Activated CD8-positive, alpha-beta memory T cell treated with anti-CD3 and anti-CD28 coated beads for 48 hours (primary cell): ENCODE results near the gene TEX2.
"Not testable (repeated sequence)": the region's sequence is repeated elsewhere in the genome, so short reads cannot be mapped to it uniquely, and the experiment has no call there.

Experiments
- DNase-seq, 3 experiments: peaks; one replicate each; pipeline ENCODE4 v3.0.0-alpha.2; 2020; ENCODE audit warnings: low read depth in 2 of 3, low spot score in 2 of 3

Gene TEX2

GRCh38 chr17:64146418-64147109, 116.5 kb downstream of the TEX2 start:
- peak in 2 of 3 experiments; percentile 46 to 52 for DNase-seq

- DNase-seq, result peak; percentile 79 to 91 (median 90)
Observed at GRCh38 chr17:64145751-64146417, 117.2 kb downstream of the TEX2 start.

- no peak for DNase-seq
Observed at GRCh38 chr17:64145375-64145750, 117.7 kb downstream of the TEX2 start.

GRCh38 chr17:64139542-64139941, 123.5 kb downstream of the TEX2 start:
- DNase-seq, result no peak

- no peak for DNase-seq
Observed at GRCh38 chr17:64138441-64138840, 124.6 kb downstream of the TEX2 start.

GRCh38 chr17:64135000-64135399, 128.1 kb downstream of the TEX2 start:
- DNase-seq, result no peak

- no peak for DNase-seq
Observed at GRCh38 chr17:64134216-64134970, 128.7 kb downstream of the TEX2 start.

GRCh38 chr17:64133546-64134215, 129.4 kb downstream of the TEX2 start:
- DNase-seq, result no peak

- no peak for DNase-seq
Observed at GRCh38 chr17:64131606-64132270, 131.3 kb downstream of the TEX2 start.

- DNase-seq, result no peak
Observed at GRCh38 chr17:64130559-64131001, 132.5 kb downstream of the TEX2 start.

- DNase-seq, result peak; percentile 77 to 94 (median 84)
Observed at GRCh38 chr17:64129765-64130558, 133.1 kb downstream of the TEX2 start, which contains the start of gene ERN1. TSS of gene ERN1 (minus strand) at chr17:64130144. CDS start at chr17:64130029, 115 bp downstream.

- no peak for DNase-seq
Observed at GRCh38 chr17:64129515-64129764, 133.6 kb downstream of the TEX2 start.

- DNase-seq, result no peak
Observed at GRCh38 chr17:64128787-64129514, 134.1 kb downstream of the TEX2 start.

- DNase-seq, result no peak
Observed at GRCh38 chr17:64126918-64127317, 136.1 kb downstream of the TEX2 start.

GRCh38 chr17:64125937-64126336, 137.1 kb downstream of the TEX2 start:
- no peak for DNase-seq

- DNase-seq, result no peak
Observed at GRCh38 chr17:64124609-64125008, 138.5 kb downstream of the TEX2 start.

GRCh38 chr17:64123114-64123513, 139.9 kb downstream of the TEX2 start:
- DNase-seq, result no peak

- not testable (repeated sequence) for DNase-seq
Observed at GRCh38 chr17:64120972-64121786, 141.9 kb downstream of the TEX2 start.
